Activated naive CD8-positive, alpha-beta T cell treated with anti-CD3 and anti-CD28 coated beads, Interleukin-2, amount 50 U/mL, for 24 hours (primary cell): ENCODE measurements around the gene ZC3H11A.

ENCODE experiments used
- ATAC-seq: fragments of 150-1000 bp; cut with Tn5 transposase; one replicate; pipeline ENCODE4 v1.10.0; 2021
- DNase-seq: peaks from one replicate; pipeline ENCODE4 v3.0.0; 2021
- H3K27ac Mint-ChIP-seq: one replicate; pipeline ENCODE4 v1.8.0; 2021; ENCODE audit warnings: mild to moderate bottlenecking, mixed read lengths
- H3K27me3 Mint-ChIP-seq: one replicate; pipeline ENCODE4 v1.8.0; 2021; ENCODE audit warnings: mixed read lengths
- H3K36me3 Mint-ChIP-seq: one replicate; pipeline ENCODE4 v1.8.0; 2021; ENCODE audit warnings: low read depth, mixed read lengths
- H3K4me1 Mint-ChIP-seq: one replicate; pipeline ENCODE4 v1.8.0; 2021; ENCODE audit warnings: mixed read lengths
- H3K4me3 Mint-ChIP-seq: one replicate; pipeline ENCODE4 v1.8.0; 2021; ENCODE audit warnings: mild to moderate bottlenecking, moderate library complexity, mixed read lengths
- H3K9me3 Mint-ChIP-seq: one replicate; pipeline ENCODE4 v1.8.0; 2021; ENCODE audit warnings: mixed read lengths

Gene ZC3H11A

GRCh38 chr1:203842559-203842876 lies 47.1 kb downstream of the ZC3H11A start:
- Mint-ChIP-seq H3K4me3 (no peak overlapping the region), H3K4me1 (no peaks in the 10 kb centered on the region), H3K36me3 (peaks cover 49% of the 10 kb centered on the region), H3K9me3 (no peaks in the 10 kb centered on the region), H3K27ac (no peak overlapping the region), H3K27me3 (no peaks in the 10 kb centered on the region)
- ATAC-seq: no peak
- no peak for DNase-seq

GRCh38 chr1:203843435-203843834 lies 48.0 kb downstream of the ZC3H11A start:
- Mint-ChIP-seq H3K36me3 (peaks cover 44% of the 10 kb centered on the region), H3K27ac (no peak overlapping the region), H3K9me3 (no peaks in the 10 kb centered on the region), H3K27me3 (no peaks in the 10 kb centered on the region), H3K4me3 (no peak overlapping the region), H3K4me1 (no peaks in the 10 kb centered on the region)
- no peak for ATAC-seq
- DNase-seq: no peak
